GM12892 (cell line): Measurements from ENCODE around the gene ANKH.

ENCODE experiments used
- POLR2A ChIP-seq: IDR thresholded peaks from 2 replicates; pipeline ENCODE4 v1.6.1; 2011; ENCODE audit warnings: low read depth, low read length, control low read depth
- POLR2AphosphoS5 ChIP-seq: IDR thresholded peaks from 2 replicates; pipeline ENCODE4 v1.6.1; 2011; ENCODE audit warnings: low read depth, low read length, control low read depth
- TAF1 ChIP-seq: IDR thresholded peaks from 2 replicates; pipeline ENCODE4 v1.6.1; 2011; ENCODE audit warnings: low read depth, mild to moderate bottlenecking, control low read depth, low read length, borderline replicate concordance

DNA sequence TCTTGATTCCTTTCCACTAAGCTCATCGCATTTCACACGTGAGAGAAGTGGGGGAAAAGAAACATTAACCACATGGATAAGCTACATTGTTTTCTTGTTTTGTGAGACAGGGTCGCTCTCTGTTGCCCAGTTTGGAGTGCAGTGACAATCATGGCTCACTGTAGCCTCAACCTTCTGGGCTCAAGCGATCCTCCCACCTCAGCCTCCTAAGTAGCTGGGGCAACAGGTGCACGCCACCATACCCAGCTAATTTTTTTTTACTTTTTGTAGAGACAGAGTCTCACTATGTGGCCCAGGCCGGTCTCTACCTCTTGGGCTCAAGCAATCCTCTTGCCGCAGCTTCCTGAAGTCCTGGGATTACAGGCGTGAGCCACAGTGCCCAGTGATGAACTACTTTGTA is 204.3 kb downstream of the ANKH start:
- TF ChIP-seq POLR2A = no peak
- TF ChIP-seq POLR2AphosphoS5 = no peak
- TF ChIP-seq TAF1 = no peak
